Osteoblast (primary cell): ENCODE data around the gene NPAT. TPM values are rescaled to one million over a fixed set of nuclear protein-coding genes. Genes with fewer than 3 reads are reported as not detected.

Experiments
- DNase-seq: peaks from one replicate; pipeline ENCODE4 v3.0.0; 2011; ENCODE audit warnings: low spot score, mixed read lengths; ENCODE audit not compliant: insufficient read length; ENCODE audit errors: missing footprints
- H2AFZ ChIP-seq: 2 replicates; pipeline ENCODE4 v1.6.0; 2011; ENCODE audit warnings: mild to moderate bottlenecking, low read length
- H3K27ac ChIP-seq: 2 replicates; pipeline ENCODE4 v1.5.1; 2011; ENCODE audit warnings: mild to moderate bottlenecking, low read depth, low read length, moderate library complexity
- H3K27me3 ChIP-seq: 2 replicates; pipeline ENCODE4 v1.6.0; 2012; ENCODE audit warnings: mild to moderate bottlenecking, control low read depth, inconsistent platforms, low read length, moderate library complexity; ENCODE audit not compliant: insufficient read depth
- H3K36me3 ChIP-seq: 2 replicates; pipeline ENCODE4 v1.5.1; 2011; ENCODE audit warnings: mild to moderate bottlenecking, low read length, control low read depth, moderate library complexity; ENCODE audit not compliant: insufficient read depth
- H3K4me1 ChIP-seq: 2 replicates; pipeline ENCODE4 v1.5.1; 2011; ENCODE audit warnings: mild to moderate bottlenecking, low read length, control low read depth, moderate library complexity; ENCODE audit not compliant: insufficient read depth
- H3K4me2 ChIP-seq: 2 replicates; pipeline ENCODE4 v1.6.0; 2011; ENCODE audit warnings: mild to moderate bottlenecking, low read length; ENCODE audit not compliant: insufficient read depth
- H3K4me3 ChIP-seq: fragments of 200-600 bp; sonication (generic); 3 replicates; pipeline ENCODE4 v1.5.1; 2012; ENCODE audit warnings: mild to moderate bottlenecking, low read length, inconsistent platforms; ENCODE audit not compliant: insufficient read depth
- H3K79me2 ChIP-seq: 2 replicates; pipeline ENCODE4 v1.6.0; 2012; ENCODE audit warnings: mild to moderate bottlenecking, low read length, control low read depth, inconsistent platforms; ENCODE audit not compliant: insufficient read depth
- H3K9me3 ChIP-seq: 2 replicates; pipeline ENCODE4 v1.5.1; 2011; ENCODE audit warnings: low read depth, low read length, control low read depth
- H4K20me1 ChIP-seq: 2 replicates; pipeline ENCODE4 v1.6.0; 2012; ENCODE audit warnings: mild to moderate bottlenecking, low read length, control low read depth; ENCODE audit not compliant: insufficient read depth
- total RNA-seq: library from RNA; depleted of rRNA; stranded (reverse); fragments of >200 nt; gene quantifications from 2 replicates; pipeline ENCODE4 v1.2.3, GENCODE V29; 2012
- TF ChIP-seq, protein P1 (sequence below): IDR thresholded peaks from 2 replicates; pipeline ENCODE4 v1.5.1; 2011; ENCODE audit warnings: mild to moderate bottlenecking, low read depth, low read length, moderate library complexity; ENCODE audit errors: extremely low read depth

The NPAT gene
- total RNA-seq: 16.6 and 20.9 TPM in 2 replicates

DNA sequence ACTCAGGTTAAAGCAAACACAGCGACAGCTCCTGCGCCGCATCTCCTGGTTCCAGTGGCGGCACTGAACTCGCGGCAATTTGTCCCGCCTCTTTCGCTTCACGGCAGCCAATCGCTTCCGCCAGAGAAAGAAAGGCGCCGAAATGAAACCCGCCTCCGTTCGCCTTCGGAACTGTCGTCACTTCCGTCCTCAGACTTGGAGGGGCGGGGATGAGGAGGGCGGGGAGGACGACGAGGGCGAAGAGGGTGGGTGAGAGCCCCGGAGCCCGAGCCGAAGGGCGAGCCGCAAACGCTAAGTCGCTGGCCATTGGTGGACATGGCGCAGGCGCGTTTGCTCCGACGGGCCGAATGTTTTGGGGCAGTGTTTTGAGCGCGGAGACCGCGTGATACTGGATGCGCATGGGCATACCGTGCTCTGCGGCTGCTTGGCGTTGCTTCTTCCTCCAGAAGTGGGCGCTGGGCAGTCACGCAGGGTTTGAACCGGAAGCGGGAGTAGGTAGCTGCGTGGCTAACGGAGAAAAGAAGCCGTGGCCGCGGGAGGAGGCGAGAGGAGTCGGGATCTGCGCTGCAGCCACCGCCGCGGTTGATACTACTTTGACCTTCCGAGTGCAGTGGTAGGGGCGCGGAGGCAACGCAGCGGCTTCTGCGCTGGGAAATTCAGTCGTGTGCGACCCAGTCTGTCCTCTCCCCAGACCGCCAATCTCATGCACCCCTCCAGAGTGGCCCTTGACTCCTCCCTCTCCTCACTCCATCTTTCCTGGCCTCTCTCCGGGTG is at the start of gene NPAT, which contains the start of gene ATM:
Gene NPAT (minus strand): TSS at position 65 of the 774 bp plus-strand sequence. CDS start 102 bp downstream, outside the sequence.
Gene ATM (plus strand): TSS at position 494 of the 774 bp plus-strand sequence. CDS start 4,558 bp downstream, outside the sequence.
- Histone ChIP-seq H3K36me3 (peaks cover 5% of the 10 kb centered on the region), H3K4me3 (peak within 1 kb of the TSS; percentile 93), H3K4me1 (peaks cover 28% of the 10 kb centered on the region), H3K9me3 (no peaks in the 10 kb centered on the region), H3K27me3 (no peaks in the 10 kb centered on the region), H3K4me2 (peak within 1 kb of the TSS; percentile 93), H3K79me2 (peaks cover 79% of the 10 kb centered on the region), H4K20me1 (no peaks in the 10 kb centered on the region), H2AFZ (peak within 1 kb of the TSS; percentile 98), H3K27ac (peak within 1 kb of the TSS; percentile 95)
- DNase-seq: peak; percentile 90
- TF ChIP-seq, protein P1, sequence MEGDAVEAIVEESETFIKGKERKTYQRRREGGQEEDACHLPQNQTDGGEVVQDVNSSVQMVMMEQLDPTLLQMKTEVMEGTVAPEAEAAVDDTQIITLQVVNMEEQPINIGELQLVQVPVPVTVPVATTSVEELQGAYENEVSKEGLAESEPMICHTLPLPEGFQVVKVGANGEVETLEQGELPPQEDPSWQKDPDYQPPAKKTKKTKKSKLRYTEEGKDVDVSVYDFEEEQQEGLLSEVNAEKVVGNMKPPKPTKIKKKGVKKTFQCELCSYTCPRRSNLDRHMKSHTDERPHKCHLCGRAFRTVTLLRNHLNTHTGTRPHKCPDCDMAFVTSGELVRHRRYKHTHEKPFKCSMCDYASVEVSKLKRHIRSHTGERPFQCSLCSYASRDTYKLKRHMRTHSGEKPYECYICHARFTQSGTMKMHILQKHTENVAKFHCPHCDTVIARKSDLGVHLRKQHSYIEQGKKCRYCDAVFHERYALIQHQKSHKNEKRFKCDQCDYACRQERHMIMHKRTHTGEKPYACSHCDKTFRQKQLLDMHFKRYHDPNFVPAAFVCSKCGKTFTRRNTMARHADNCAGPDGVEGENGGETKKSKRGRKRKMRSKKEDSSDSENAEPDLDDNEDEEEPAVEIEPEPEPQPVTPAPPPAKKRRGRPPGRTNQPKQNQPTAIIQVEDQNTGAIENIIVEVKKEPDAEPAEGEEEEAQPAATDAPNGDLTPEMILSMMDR: peak; percentile 78

DNA sequence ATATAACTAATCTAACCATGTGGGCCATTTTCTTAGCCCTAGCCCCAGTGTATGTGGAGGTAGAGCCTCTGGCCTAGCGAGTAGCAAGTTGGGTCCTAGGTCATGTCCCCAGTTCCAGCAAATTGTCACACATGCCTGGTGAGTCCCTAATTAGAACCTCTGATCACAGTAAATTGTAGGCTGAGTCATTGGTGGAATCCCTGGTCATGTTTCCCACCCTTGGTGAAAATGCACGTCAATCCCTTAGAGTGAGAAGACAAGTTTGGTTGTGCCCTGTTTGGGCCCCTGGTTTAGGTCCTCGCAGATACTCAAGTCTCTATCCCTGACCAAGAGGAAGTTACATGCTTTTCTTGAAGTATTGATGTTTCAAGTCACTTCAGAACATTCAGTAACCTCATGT is 47.1 kb upstream of the NPAT start:
- TF ChIP-seq, protein P1: no peak
- DNase-seq: no peak
- no peak overlapping the region for H3K27ac ChIP-seq
- H3K9me3 ChIP-seq: no peaks in the 10 kb centered on the region
- no peaks in the 10 kb centered on the region for H3K79me2 ChIP-seq
- no peaks in the 10 kb centered on the region for H3K27me3 ChIP-seq
- no peaks in the 10 kb centered on the region for H3K4me1 ChIP-seq
- H3K4me2 ChIP-seq: no peak overlapping the region
- H3K36me3 ChIP-seq: peaks cover 31% of the 10 kb centered on the region
- no peak overlapping the region for H3K4me3 ChIP-seq
- H2AFZ ChIP-seq: no peak overlapping the region
- H4K20me1 ChIP-seq: no peaks in the 10 kb centered on the region

DNA sequence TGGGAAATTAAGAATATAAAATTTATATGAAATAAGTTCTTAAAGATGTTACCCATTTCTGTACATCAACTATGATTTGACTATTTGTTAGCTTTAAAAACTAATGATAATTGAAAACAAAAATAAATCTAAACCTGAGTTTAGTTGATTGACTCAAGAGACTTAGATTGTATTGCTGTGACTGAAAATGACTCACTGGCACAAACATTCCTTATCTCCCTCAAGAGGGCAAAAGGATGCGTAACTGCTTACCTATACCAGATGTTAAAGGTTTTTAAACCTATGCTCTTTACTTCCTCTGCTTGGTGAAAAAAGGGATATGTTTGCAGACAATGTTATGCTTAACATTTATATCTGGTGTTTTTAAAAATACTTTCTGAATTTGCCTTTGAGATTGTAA is 30.7 kb upstream of the NPAT start:
- Histone ChIP-seq H3K27me3 (no peaks in the 10 kb centered on the region), H3K9me3 (no peaks in the 10 kb centered on the region), H2AFZ (no peak overlapping the region), H3K36me3 (peaks cover 55% of the 10 kb centered on the region), H3K4me3 (no peak overlapping the region), H3K27ac (no peak overlapping the region), H4K20me1 (no peaks in the 10 kb centered on the region), H3K79me2 (no peaks in the 10 kb centered on the region), H3K4me1 (no peaks in the 10 kb centered on the region), H3K4me2 (no peak overlapping the region)
- TF ChIP-seq, protein P1: no peak
- DNase-seq: no peak

DNA sequence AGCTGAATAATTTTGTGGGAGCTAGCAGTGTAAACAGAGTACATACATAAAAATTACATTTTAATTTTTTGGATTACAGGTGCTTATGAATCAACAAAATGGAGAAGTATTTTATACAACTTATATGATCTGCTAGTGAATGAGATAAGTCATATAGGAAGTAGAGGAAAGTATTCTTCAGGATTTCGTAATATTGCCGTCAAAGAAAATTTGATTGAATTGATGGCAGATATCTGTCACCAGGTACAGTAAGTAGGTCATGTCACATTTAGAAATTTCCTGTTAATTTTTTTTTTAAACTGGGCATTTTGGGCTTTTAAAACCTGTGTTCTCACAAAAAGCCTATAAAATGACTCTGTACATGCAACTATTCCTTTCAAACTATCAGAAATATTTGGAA is 24.4 kb upstream of the NPAT start:
- H3K27ac ChIP-seq: no peak overlapping the region
- no peaks in the 10 kb centered on the region for H4K20me1 ChIP-seq
- TF ChIP-seq, protein P1: no peak

More for the DNA sequence above, 24.4 kb upstream of the NPAT start:
- Histone ChIP-seq H3K4me3 (no peak overlapping the region), H3K36me3 (peaks cover 32% of the 10 kb centered on the region), H3K79me2 (no peaks in the 10 kb centered on the region), H3K27me3 (no peaks in the 10 kb centered on the region), H3K9me3 (no peaks in the 10 kb centered on the region), H3K4me2 (no peak overlapping the region), H3K4me1 (no peaks in the 10 kb centered on the region), H2AFZ (no peak overlapping the region)
- no peak for DNase-seq
